K562 treated with DMSO at 1 percent for 24 hours (cell line): ENCODE results near the gene SUSD6. TPM values are rescaled to one million over a fixed set of nuclear protein-coding genes. Genes with fewer than 3 reads are reported as not detected.

Source experiments
- total RNA-seq: library from RNA; unstranded; fragments of 300-600 nt; gene quantifications from 2 replicates; pipeline ENCODE4 v1.2.3, GENCODE V29; 2022; ENCODE audit warnings: low read depth; ENCODE audit not compliant: insufficient read depth

SUSD6 gene, protein sequence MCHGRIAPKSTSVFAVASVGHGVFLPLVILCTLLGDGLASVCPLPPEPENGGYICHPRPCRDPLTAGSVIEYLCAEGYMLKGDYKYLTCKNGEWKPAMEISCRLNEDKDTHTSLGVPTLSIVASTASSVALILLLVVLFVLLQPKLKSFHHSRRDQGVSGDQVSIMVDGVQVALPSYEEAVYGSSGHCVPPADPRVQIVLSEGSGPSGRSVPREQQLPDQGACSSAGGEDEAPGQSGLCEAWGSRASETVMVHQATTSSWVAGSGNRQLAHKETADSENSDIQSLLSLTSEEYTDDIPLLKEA
- total RNA-seq, result 8.7 and 9.4 TPM in 2 replicates

GRCh38 chr14:69611172-69612013, at the start of gene SUSD6:
TSS of gene SUSD6 (plus strand) at chr14:69611596. CDS start at chr14:69658593, 46,997 bp downstream.

GRCh38 chr14:69574263-69574953, 37.0 kb upstream of the SUSD6 start, which contains the start of gene CCDC177:
TSS of gene CCDC177 (minus strand) at chr14:69574871. CDS start at chr14:69573622, 1,249 bp downstream.

Other genes with a start within 250 kb of the SUSD6 start
- gene ERH, start 213.3 kb upstream of the SUSD6 start, total RNA-seq, result 97.4 and 108 TPM in 2 replicates
- 23.9 and 26.9 TPM in 2 replicates for gene SLC39A9, start 212.9 kb upstream of the SUSD6 start, total RNA-seq
- not detected in 2 replicates for gene PLEKHD1, start 126.9 kb upstream of the SUSD6 start, total RNA-seq
- not detected in 2 replicates for gene CCDC177, start 36.7 kb upstream of the SUSD6 start, total RNA-seq
- gene SRSF5, start 155.5 kb downstream of the SUSD6 start, total RNA-seq, result 185 and 202 TPM in 2 replicates
- gene SLC10A1, start 185.6 kb downstream of the SUSD6 start, total RNA-seq, result not detected in 2 replicates